DMS153 (cell line): ENCODE results near the gene AASDHPPT.

ENCODE experiments used
- DNase-seq: peaks from one replicate; lab custom pipeline; 2025; lab: John Stamatoyannopoulos, UW

AASDHPPT gene

DNA sequence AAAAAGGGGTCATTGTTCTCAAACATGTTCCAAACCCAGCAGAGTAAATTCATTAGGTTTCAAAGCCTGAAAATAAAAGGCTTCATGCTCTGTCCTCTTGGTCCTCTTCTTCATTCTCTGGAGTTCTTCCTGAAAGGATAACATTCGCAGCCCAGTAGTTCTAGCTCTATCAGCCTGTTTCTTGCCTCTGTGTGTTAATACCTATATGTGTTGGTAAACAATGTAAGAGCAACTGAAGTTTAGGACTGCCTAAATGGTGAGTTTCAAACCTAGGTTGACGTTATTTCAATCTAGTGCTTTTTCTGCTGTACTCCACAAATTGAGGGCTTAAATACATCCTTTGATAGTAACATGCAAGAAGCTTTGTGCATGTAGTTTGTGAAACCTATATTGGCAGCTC, 9.4 kb downstream of the AASDHPPT start:
- DNase-seq, result no peak

GRCh38 chr11:106087815-106088435, 10.5 kb downstream of the AASDHPPT start:
- no peak for DNase-seq

DNA sequence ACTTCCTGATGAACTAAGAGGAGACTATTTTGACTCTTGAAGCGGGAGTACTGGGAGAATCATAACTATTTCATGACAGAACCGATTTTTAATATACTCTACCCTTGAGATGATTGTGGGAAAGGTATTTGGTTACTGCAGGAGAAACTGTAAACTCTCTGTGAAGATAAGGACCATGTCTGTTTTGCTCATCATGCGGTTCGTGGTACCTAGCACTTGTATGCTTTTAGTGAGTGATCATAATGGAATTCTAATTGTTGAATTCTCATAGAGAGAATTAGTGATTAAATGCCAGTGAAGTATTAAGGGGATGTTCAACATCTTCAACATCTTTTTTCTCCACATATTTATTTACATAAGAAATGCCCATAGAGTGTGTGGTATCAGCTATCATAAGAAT, 11.4 kb downstream of the AASDHPPT start:
- no peak for DNase-seq

DNA sequence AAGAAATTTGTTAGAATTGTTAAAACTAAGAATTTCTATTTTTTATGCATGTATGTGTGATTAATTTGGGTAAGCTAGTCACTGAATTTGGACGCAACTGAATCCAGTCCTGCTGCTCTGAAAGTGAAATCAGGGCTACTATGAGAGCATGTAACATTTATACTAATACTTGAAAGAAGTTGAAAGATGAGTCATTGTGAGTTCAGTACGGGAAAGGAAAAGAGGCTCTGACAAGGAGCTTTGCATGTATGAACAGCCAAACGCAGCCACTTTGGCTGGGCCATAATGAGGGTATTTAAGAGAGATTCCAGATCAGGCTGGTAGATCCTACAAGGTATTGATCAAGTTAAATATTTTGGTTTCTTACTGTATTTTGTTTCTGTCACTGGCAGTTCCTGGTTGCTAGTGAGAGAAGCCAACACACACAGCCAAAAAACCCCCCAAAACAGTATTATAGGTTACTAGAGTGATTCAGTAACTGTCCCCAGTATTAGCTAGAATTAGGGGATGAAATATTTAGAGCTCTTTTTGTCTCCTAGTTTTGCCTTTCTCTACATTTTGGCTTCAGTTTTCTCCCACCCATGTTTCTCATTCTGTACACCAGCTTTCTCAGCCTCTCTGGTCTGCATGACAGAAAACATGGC, 14.1 kb downstream of the AASDHPPT start:
- DNase-seq, result no peak

DNA sequence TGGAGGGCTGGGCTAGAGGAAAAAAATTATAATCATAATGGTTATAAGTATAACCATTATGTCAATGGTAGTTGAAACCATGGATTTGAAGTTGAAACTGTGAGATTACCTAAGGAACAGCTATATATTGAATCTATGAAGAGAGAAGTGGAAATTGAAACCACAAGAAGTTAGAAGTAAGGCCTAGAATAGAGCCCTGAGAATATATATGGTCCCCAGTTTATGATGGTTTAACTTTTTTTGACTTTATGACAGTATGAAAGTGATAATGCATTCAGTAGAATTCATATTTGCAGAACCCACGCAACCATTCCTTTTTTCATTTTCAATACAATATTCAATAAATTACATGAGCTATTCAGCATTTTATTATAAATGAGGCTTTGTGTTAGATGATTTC, 15.0 kb downstream of the AASDHPPT start:
- DNase-seq, result no peak

- DNase-seq, result no peak
These were observed 21.6 kb downstream of the AASDHPPT start for GRCh38 chr11:106098893-106099553.

GRCh38 chr11:106101370-106101769, 23.9 kb downstream of the AASDHPPT start:
- no peak for DNase-seq

GRCh38 chr11:106101819-106102218, 24.4 kb downstream of the AASDHPPT start:
- no peak for DNase-seq

DNA sequence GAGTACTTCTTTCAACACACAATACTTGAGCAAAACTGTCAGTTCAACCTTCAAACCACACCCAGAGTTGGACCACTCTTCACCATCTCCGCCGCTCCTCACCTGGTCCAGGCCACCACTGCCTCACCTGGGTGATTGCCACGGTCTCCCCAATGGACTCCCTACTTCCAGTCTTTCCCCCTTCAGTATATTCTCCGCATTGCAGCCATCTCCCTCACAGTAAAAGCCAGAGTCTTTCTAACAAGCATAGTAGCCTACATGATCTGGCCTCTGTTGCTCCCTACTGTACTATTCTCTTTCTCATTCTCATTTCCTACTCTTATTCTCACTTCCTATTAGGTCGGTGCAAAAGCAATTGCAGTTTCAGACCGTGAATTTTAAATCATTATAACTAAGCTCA, 28.5 kb downstream of the AASDHPPT start:
- DNase-seq, result no peak

DNA sequence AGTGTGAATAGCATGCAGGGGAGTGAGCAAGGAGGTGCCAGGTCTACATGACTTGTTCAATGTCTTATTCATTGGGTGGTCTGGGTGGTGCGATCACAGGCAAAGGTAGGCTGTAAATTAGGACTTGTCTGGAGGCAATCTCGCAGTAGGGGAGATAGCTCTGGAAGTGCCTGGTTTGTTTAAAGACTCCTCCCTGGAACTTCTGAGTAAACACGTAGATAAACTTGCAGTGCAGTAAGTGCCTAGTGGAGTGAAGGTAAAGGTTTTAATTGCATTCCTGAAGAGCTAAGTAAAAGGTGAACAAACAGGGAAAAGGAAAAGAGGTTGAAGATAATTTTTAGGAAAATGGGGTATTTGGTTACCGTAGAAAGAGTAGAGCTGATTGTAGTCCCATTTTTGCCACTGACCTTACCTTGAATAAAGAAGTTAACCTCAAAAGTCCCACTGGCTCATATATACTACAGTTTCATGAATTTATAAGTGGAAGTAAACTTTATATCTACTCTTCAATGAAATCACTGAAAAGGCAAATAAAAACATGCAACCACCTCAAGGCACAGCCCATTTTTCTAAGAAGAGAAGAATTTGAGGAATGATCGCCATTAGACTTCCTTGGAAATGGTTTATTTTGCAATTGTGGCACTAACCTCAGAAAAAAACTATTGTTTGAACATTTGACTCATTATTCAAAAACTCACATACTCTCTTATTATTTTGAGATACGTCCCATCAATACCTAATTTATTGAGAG, 44.3 kb downstream of the AASDHPPT start:
- no peak for DNase-seq

DNA sequence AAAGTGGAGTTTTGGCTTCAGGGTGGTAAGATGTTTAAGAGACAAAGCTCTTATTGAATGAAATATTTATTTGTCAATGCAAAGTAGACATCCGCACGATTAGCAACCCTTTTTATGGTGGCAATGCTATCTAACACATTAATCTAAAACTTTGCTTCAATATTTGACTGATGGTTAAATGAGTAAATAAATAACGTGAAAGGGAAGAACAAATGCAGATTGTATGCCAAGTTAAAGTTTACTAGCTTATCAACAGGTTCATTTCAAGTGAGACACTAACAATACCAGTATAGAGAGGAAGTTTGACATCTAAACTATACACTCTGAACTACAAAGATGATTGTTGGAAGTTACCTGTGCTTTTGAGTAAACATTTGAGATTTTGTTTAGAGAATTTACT, 50.1 kb downstream of the AASDHPPT start:
- no peak for DNase-seq

DNA sequence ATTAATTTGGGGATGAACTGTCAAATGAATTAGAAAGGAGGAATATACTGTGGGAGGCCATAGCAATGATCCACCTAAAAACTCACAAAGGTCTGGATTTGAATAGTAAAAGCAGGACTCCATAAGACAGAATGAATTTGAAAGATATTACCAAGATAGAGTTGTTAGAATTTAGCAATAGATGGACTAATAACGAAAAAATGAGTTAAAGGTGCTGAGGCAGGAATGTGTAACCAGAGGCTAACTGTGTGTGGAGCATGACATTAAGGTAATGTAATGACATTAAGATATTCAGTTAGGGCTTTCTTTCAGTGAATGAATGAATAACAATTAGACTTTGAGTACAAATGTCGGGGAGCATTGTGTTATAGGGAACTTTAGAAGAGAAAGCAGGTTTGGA, 51.3 kb downstream of the AASDHPPT start:
- DNase-seq, result no peak

DNA sequence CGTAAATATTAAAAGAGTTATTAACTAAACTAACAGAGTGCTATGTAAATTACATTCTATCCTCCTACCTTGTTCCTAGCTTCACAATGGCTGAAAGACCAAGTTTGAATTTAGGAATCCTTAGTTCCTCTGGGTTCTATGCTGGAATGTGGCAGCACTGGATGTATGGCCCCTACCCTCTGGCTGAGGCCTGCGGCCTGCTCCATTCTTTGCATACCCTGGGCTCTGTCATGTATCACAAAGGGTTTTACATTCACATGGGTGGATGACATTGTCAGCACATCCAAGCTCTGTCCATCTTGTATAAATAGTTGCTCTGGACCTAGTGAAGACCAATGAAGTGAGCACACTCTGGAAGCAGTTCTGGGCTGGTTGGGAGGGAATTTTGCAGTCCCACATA, 54.5 kb downstream of the AASDHPPT start:
- DNase-seq, result no peak

DNA sequence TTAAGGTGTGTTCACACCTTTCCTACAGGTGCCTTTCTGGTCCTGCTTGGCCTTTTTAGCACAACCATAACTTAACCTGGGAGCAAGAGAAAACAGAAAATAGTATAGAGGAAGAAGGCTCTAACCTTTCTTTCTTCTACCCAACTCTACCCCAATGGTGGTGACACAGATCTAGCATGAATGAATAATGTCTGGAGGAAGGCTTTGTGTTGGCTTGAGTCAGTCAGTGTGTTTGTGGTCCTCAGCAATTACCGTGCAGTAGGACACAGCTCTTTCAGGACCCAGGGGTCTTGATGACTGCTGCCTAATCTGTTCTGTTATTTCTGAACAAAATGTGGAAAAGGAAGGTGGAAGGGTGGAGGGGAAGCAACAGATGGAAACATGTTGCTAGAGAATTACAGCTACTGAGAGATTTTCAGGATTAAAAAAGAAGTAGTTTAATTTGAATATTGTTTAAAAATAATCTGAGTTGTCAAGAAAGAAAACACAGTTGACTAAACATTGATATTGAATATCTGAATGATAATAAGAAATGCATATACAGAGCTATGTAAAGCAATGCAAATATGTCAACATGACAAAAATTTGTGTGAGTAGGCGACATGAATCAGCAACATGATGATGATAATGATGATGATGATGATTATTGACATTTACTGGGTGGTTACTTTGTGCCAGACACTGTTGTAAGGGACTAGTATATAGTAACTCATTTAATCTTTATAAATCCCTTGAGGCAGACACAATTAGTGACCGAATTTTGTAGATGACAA, 55.3 kb downstream of the AASDHPPT start:
- DNase-seq, result no peak

- DNase-seq, result no peak
These were observed 56.1 kb downstream of the AASDHPPT start for GRCh38 chr11:106133529-106133928.

DNA sequence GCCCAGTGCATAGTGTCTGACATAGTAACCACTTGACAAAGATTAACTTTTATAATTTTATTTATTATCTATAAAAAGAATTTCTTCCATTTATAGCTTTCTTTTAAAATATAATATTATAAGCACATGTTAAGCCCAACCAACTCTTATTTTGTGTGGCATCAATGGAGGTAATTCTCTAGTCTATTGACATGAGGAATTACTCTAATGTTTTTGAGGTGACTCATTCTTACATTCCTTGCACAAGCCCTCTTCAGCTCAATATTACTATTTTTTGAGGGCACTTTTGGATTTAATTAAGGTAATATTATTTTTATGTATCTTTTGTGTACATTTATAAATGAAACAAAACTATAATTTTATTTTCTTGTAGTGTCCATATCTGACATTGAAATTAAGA, 59.6 kb downstream of the AASDHPPT start:
- no peak for DNase-seq

GRCh38 chr11:106137758-106138157, 60.3 kb downstream of the AASDHPPT start:
- no peak for DNase-seq
